H1 (cell line): ENCODE results near the gene ARHGEF10L. TPM values are rescaled to one million over a fixed set of nuclear protein-coding genes. Genes with fewer than 3 reads are reported as not detected.

ENCODE experiments used
- CTCF ChIA-PET: fragments of 300-600 bp; sonication (Branson Sonifier 250); formaldehyde crosslinking; loops from one replicate; lab custom pipeline; 2021; ENCODE audit not compliant: partially characterized antibody; lab: Charles Lee
- POLR2A ChIA-PET: fragments of 300-600 bp; sonication (Branson Sonifier 250); formaldehyde crosslinking; loops from one replicate; lab custom pipeline; 2021; ENCODE audit warnings: inconsistent platforms; ENCODE audit not compliant: partially characterized antibody; lab: Charles Lee
- DNase-seq, 2 experiments: peaks; one replicate each; pipeline versions ENCODE4 v3.0.0 to v3.0.0-alpha.2; 2010 to 2022; ENCODE audit warnings: low spot score in 2 of 2, low read depth in 1 of 2, mixed read lengths in 1 of 2
- FAIRE-seq: peaks from 2 replicates; lab custom pipeline; 2011; peaks lifted over from hg19 to GRCh38; lab: Jason Lieb, UNC
- H2AFZ ChIP-seq: 2 replicates; pipeline ENCODE4 v1.8.1; 2012; ENCODE audit warnings: low read length, inconsistent platforms
- H2AK5ac ChIP-seq: 2 replicates; pipeline ENCODE4 v1.6.1; 2013; ENCODE audit warnings: low read depth, low read length
- H2BK120ac ChIP-seq: replicated peaks from 2 replicates; pipeline ENCODE3; 2013; ENCODE audit warnings: low read depth, low read length, inconsistent platforms
- H2BK12ac ChIP-seq: 2 replicates; pipeline ENCODE4 v1.6.1; 2013; ENCODE audit warnings: low read depth, low read length
- H2BK15ac ChIP-seq: 2 replicates; pipeline ENCODE4 v1.6.1; 2013; ENCODE audit warnings: low read length
- H2BK20ac ChIP-seq: 2 replicates; pipeline ENCODE4 v1.6.1; 2013; ENCODE audit warnings: low read length
- H2BK5ac ChIP-seq: 2 replicates; pipeline ENCODE4 v1.6.1; 2013; ENCODE audit warnings: low read depth, low read length
- H3K14ac ChIP-seq: 2 replicates; pipeline ENCODE4 v1.6.1; 2013; ENCODE audit warnings: inconsistent platforms; ENCODE audit not compliant: insufficient read length
- H3K18ac ChIP-seq: 2 replicates; pipeline ENCODE4 v1.6.1; 2013; ENCODE audit warnings: low read length; ENCODE audit errors: extremely low read depth
- H3K23ac ChIP-seq: 2 replicates; pipeline ENCODE4 v1.6.1; 2013; ENCODE audit warnings: inconsistent platforms; ENCODE audit not compliant: insufficient read length
- H3K23me2 ChIP-seq: 2 replicates; pipeline ENCODE4 v1.6.1; 2013; ENCODE audit warnings: low read depth, low read length
- H3K27ac ChIP-seq: 2 replicates; pipeline ENCODE4 v1.6.1; 2011; ENCODE audit warnings: low read depth, low read length, inconsistent platforms
- H3K27me3 ChIP-seq, 4 experiments: replicated peaks in 1 of 4; 1 replicate in 1 of 4; 2 replicates in 3 of 4; pipeline versions ENCODE4 v1.6.1 to v1.8.1; 2011 to 2013; ENCODE audit warnings: low read length in 3 of 4, mild to moderate bottlenecking in 3 of 4, inconsistent platforms in 2 of 4, mixed read lengths in 2 of 4, moderate library complexity in 1 of 4; ENCODE audit not compliant: control insufficient read depth in 3 of 4, insufficient read depth in 3 of 4; ENCODE audit errors: extremely low read depth in 1 of 4
- H3K36me3 ChIP-seq, 4 experiments: 2 replicates each; pipeline versions ENCODE4 v1.6.1 to v1.8.1; 2011 to 2013; ENCODE audit warnings: mild to moderate bottlenecking in 4 of 4, low read length in 3 of 4, moderate library complexity in 2 of 4, control low read depth in 1 of 4, inconsistent platforms in 1 of 4; ENCODE audit not compliant: insufficient read depth in 4 of 4, control insufficient read depth in 2 of 4
- H3K4ac ChIP-seq: replicated peaks from 2 replicates; pipeline ENCODE3; 2013; ENCODE audit warnings: low read length, low read depth, mixed read lengths, inconsistent platforms; ENCODE audit not compliant: insufficient read length
- H3K4me1 ChIP-seq, 4 experiments: replicated peaks in 1 of 4; 1 replicate in 1 of 4; 2 replicates in 3 of 4; pipeline versions ENCODE4 v1.6.1 to v1.8.1; 2011 to 2013; ENCODE audit warnings: low read length in 3 of 4, inconsistent platforms in 2 of 4, mixed read lengths in 1 of 4; ENCODE audit not compliant: insufficient read depth in 4 of 4, control insufficient read depth in 3 of 4
- H3K4me2 ChIP-seq, 2 experiments: 2 replicates each; pipeline versions ENCODE4 v1.6.1 to v1.8.1; 2011 to 2013; ENCODE audit warnings: low read depth in 2 of 2, low read length in 2 of 2, control low read depth in 1 of 2, inconsistent platforms in 1 of 2, mild to moderate bottlenecking in 1 of 2; ENCODE audit not compliant: insufficient read depth in 1 of 2
- H3K4me3 ChIP-seq, 4 experiments: fragments of 200-600, 300-600 bp in 1 of 4; sonication (generic), shearing (Covaris generic), sonication (Bioruptor Twin) in 1 of 4; 2 replicates each; pipeline versions ENCODE4 v1.5.1 to v1.8.1; 2011 to 2016; ENCODE audit warnings: low read length in 4 of 4, low read depth in 3 of 4, control low read depth in 2 of 4, inconsistent platforms in 2 of 4, mild to moderate bottlenecking in 2 of 4, mixed read lengths in 1 of 4, moderate library complexity in 1 of 4; ENCODE audit not compliant: insufficient read depth in 2 of 4; ENCODE audit errors: extremely low read depth in 1 of 4
- H3K56ac ChIP-seq: replicated peaks from 2 replicates; pipeline ENCODE3; 2013; ENCODE audit warnings: low read depth, mild to moderate bottlenecking, mixed read lengths, low read length, inconsistent platforms; ENCODE audit not compliant: insufficient read length
- H3K79me1 ChIP-seq: 2 replicates; pipeline ENCODE4 v1.6.1; 2013; ENCODE audit warnings: low read depth, low read length, control low read depth
- H3K79me2 ChIP-seq, 2 experiments: 2 replicates each; pipeline versions ENCODE4 v1.6.1 to v1.8.1; 2012 to 2013; ENCODE audit warnings: low read length in 2 of 2, mild to moderate bottlenecking in 2 of 2, inconsistent platforms in 1 of 2; ENCODE audit not compliant: insufficient read depth in 2 of 2, control insufficient read depth in 1 of 2
- H3K9ac ChIP-seq, 4 experiments: replicated peaks in 1 of 4; 1 replicate in 1 of 4; 2 replicates in 3 of 4; pipeline versions ENCODE4 v1.6.1 to v1.8.1; 2011 to 2013; ENCODE audit warnings: low read depth in 3 of 4, low read length in 3 of 4, control low read depth in 2 of 4, mild to moderate bottlenecking in 2 of 4, moderate library complexity in 2 of 4, inconsistent platforms in 1 of 4; ENCODE audit errors: extremely low read depth in 1 of 4
- H3K9me3 ChIP-seq, 2 experiments: 2 replicates each; pipeline versions ENCODE4 v1.6.1 to v1.8.1; 2012 to 2013; ENCODE audit warnings: mild to moderate bottlenecking in 2 of 2, moderate library complexity in 2 of 2, control low read depth in 1 of 2, inconsistent platforms in 1 of 2, low read depth in 1 of 2, low read length in 1 of 2, mixed read lengths in 1 of 2; ENCODE audit not compliant: insufficient read depth in 2 of 2
- H4K20me1 ChIP-seq, 2 experiments: replicated peaks in 1 of 2; 2 replicates each; pipeline versions ENCODE3 to v1.8.1; 2011 to 2013; ENCODE audit warnings: inconsistent platforms in 2 of 2, low read length in 2 of 2, mild to moderate bottlenecking in 1 of 2; ENCODE audit not compliant: insufficient read depth in 2 of 2, control insufficient read depth in 1 of 2
- H4K5ac ChIP-seq: 2 replicates; pipeline ENCODE4 v1.6.1; 2013; ENCODE audit warnings: low read length, low read depth, mixed read lengths, inconsistent platforms; ENCODE audit not compliant: insufficient read length
- H4K8ac ChIP-seq: 2 replicates; pipeline ENCODE4 v1.8.0; 2013; ENCODE audit warnings: mild to moderate bottlenecking, moderate library complexity, low read length, inconsistent platforms; ENCODE audit not compliant: insufficient read depth; ENCODE audit errors: extremely low read depth
- H4K91ac ChIP-seq: replicated peaks from 2 replicates; pipeline ENCODE3; 2013; ENCODE audit warnings: low read length, mixed read lengths, inconsistent platforms; ENCODE audit not compliant: insufficient read length
- GTF2F1 ChIP-seq: IDR thresholded peaks from 2 replicates; pipeline ENCODE4 v1.6.1; 2012; ENCODE audit warnings: low read depth, low read length, improper control_type of control experiment, borderline replicate concordance
- HDAC6 ChIP-seq: IDR thresholded peaks from one replicate; pipeline ENCODE4 v1.7.1; 2012; ENCODE audit warnings: low read depth, mild to moderate bottlenecking, inconsistent platforms, low read length, moderate library complexity
- SP1 ChIP-seq: IDR thresholded peaks from 2 replicates; pipeline ENCODE4 v1.6.1; 2011; ENCODE audit warnings: low read depth, low read length
- SP4 ChIP-seq: IDR thresholded peaks from 2 replicates; pipeline ENCODE4 v1.6.1; 2012; ENCODE audit warnings: low read length, inconsistent platforms
- SRF ChIP-seq: IDR thresholded peaks from 2 replicates; pipeline ENCODE4 v1.6.1; 2011; ENCODE audit warnings: mild to moderate bottlenecking, low read depth, low read length, moderate library complexity
- WGBS, 2 experiments: shearing (Covaris generic) in 1 of 2; methylation state at CpG; one replicate each; pipeline versions ENCODE4 v1.1.6 to v1.1.7; 2013 to 2015; ENCODE audit warnings: low lambda C conversion rate in 2 of 2, mixed read lengths in 2 of 2, inconsistent platforms in 1 of 2, low coverage in 1 of 2, missing lambda C conversion rate in 1 of 2; ENCODE audit not compliant: insufficient replicate concordance in 2 of 2, insufficient coverage in 1 of 2, insufficient read length in 1 of 2; ENCODE audit errors: extremely low coverage in 1 of 2, missing lambda C conversion rate in 1 of 2; 5-methylcytosine and 5-hydroxymethylcytosine counted together
- polyA plus RNA-seq, 7 experiments: library from polyadenylated mRNA; depleted of rRNA in 3 of 7; stranded (reverse) in 5 of 7; unstranded in 2 of 7; fragments of >200 nt in 5 of 7; fragments of 200-250 nt in 2 of 7; gene quantifications; 1 replicate in 5 of 7; 2 replicates in 1 of 7; 4 replicates in 1 of 7; pipeline versions ENCODE4 v1.2.1 to v1.2.3, GENCODE V29; 2011 to 2013; ENCODE audit warnings: missing spikeins in 2 of 7, mixed read lengths in 2 of 7
- total RNA-seq: library from RNA; stranded (reverse); fragmentation: NEBNext Ultra II Directional; extraction: Animal tissue kit (Norgen Biotek cat#: 25700); gene quantifications from 2 replicates; pipeline ENCODE4 v1.2.1, GENCODE V29; 2021

Gene ARHGEF10L
- total and polyA plus RNA-seq, 2 of the 8 experiments (the other 6 are each of a cell fraction or from before 2014, with no cell fraction given) = 33.6 to 39.6 TPM

DNA sequence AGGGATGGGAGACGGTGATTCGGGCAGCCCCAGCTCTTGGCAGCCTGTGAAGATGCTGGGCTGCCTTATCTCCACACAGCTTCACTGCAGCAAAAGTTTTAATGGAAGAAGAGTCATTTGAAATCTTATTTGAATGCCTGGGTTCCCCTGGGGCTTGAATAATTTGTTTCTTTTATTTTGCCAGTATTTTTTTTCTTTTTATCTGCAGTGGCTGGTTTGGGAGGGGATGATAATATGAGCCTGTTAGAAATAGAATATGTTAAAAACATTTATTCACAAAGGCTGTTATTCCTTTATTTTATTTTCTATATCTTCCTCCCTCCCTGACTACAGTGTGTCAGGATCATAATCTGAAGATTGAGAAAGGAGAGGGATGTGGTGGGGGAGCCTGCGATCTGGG lies 103.4 kb downstream of the ARHGEF10L start:
- CTCF ChIA-PET = interaction anchor here (0.7 to 3.9 kb wide), 14 partner anchors 10 to 188 kb away, joined by 3 to 22 read pairs (median 4); no protein-coding TSS in a partner anchor
- H3K23ac ChIP-seq = no peak overlapping the region
- H4K5ac ChIP-seq = no peak overlapping the region
- TF ChIP-seq SP1 (no peak), HDAC6 (no peak), GTF2F1 (no peak), SRF (no peak), SP4 (no peak)
- POLR2A ChIA-PET = interaction anchor here (1.0 to 2.2 kb wide), 3 partner anchors 10 to 33 kb away, joined by 3 to 7 read pairs (median 3); no protein-coding TSS in a partner anchor
- no peaks in the 10 kb centered on the region for H3K23me2 ChIP-seq
- no peaks in the 10 kb centered on the region for H3K9me3 ChIP-seq
- H3K4me2 ChIP-seq = no peak overlapping the region
- peaks cover 9 to 24% (median 20%) of the 10 kb centered on the region in 4 experiments; a peak in 7 of 8 replicates for H3K36me3 ChIP-seq
- H2BK120ac ChIP-seq = no peak overlapping the region
- no peak overlapping the region for H2AFZ ChIP-seq
- no peak overlapping the region for H2AK5ac ChIP-seq
- H4K20me1 ChIP-seq = peaks cover 4% of the 10 kb centered on the region in 2 experiments
- H3K4ac ChIP-seq = no peak overlapping the region
- no peak overlapping the region for H3K9ac ChIP-seq
- H3K79me1 ChIP-seq = no peaks in the 10 kb centered on the region; the same call in 1 of the 2 replicates
- 0 out of 7 replicates have a peak, but pooled peaks cover 0 to 2% (median 0%) of the 10 kb centered on the region in 4 experiments for H3K4me1 ChIP-seq
- H4K91ac ChIP-seq = no peak overlapping the region
- H3K27ac ChIP-seq = no peak overlapping the region
- H3K4me3 ChIP-seq = no peak overlapping the region
- no peak overlapping the region for H3K14ac ChIP-seq
- no peak overlapping the region for H3K18ac ChIP-seq
- 98% methylated on average over 3 of the region's 3 CpGs; no CpG with 5 or more reads in 1 of the 2 experiments for WGBS, 2 experiments
- H2BK5ac ChIP-seq = no peak overlapping the region
- H3K27me3 ChIP-seq = no peaks in the 10 kb centered on the region
- no peak overlapping the region for H2BK20ac ChIP-seq
- no peak overlapping the region for H3K56ac ChIP-seq
- FAIRE-seq = no peak
- DNase-seq = no peak
- H3K79me2 ChIP-seq = no peaks in the 10 kb centered on the region
- H2BK12ac ChIP-seq = no peak overlapping the region
- peak overlapping the region; percentile 38; the same call in 1 of the 2 replicates for H4K8ac ChIP-seq
- H2BK15ac ChIP-seq = no peak overlapping the region
